HepG2 (cell line): ENCODE results near the gene SEC63. TPM values are rescaled to one million over a fixed set of nuclear protein-coding genes. Genes with fewer than 3 reads are reported as not detected.
A peak's percentile ranks its signal among the peaks of the same experiment; 100 is the strongest.

Experiments used
- BATF2 ChIP-seq: sonication (generic); formaldehyde crosslinking; IDR thresholded peaks from 2 replicates; pipeline ENCODE4 v1.8.0; 2022; ENCODE audit warnings: mild to moderate bottlenecking, missing genetic modification reagents, moderate library complexity
- CBX2 ChIP-seq, 2 experiments: fragments of 200-600 bp in 1 of 2; sonication (generic); formaldehyde crosslinking in 1 of 2; IDR thresholded peaks; 2 replicates each; pipeline versions ENCODE4 v1.7.0 to v1.8.1; 2018 to 2022; ENCODE audit warnings: low read depth in 2 of 2, low read length in 1 of 2, mild to moderate bottlenecking in 1 of 2, missing genetic modification reagents in 1 of 2
- FOXC1 ChIP-seq: sonication (generic); formaldehyde crosslinking; IDR thresholded peaks from 2 replicates; pipeline ENCODE4 v1.8.0; 2022; ENCODE audit warnings: mild to moderate bottlenecking, missing genetic modification reagents, borderline replicate concordance
- GATA4 ChIP-seq: sonication (generic); IDR thresholded peaks from 2 replicates; pipeline ENCODE4 v1.6.1; 2016; ENCODE audit warnings: antibody characterized with exemption, low read depth, borderline replicate concordance
- GATAD1 ChIP-seq: IDR thresholded peaks from 2 replicates; pipeline ENCODE4 v1.6.1; 2016; ENCODE audit warnings: missing genetic modification reagents, missing compliant biosample characterization
- HOXA7 ChIP-seq: sonication (generic); formaldehyde crosslinking; IDR thresholded peaks from 2 replicates; pipeline ENCODE4 v1.8.1; 2022; ENCODE audit warnings: mild to moderate bottlenecking, missing genetic modification reagents, moderate library complexity
- IRX3 ChIP-seq: sonication (generic); formaldehyde crosslinking; IDR thresholded peaks from 2 replicates; pipeline ENCODE4 v1.8.1; 2023; ENCODE audit warnings: mild to moderate bottlenecking, low read depth, missing genetic modification reagents, borderline replicate concordance
- JUNB ChIP-seq: sonication (generic); formaldehyde crosslinking; IDR thresholded peaks from 2 replicates; pipeline ENCODE4 v1.8.0; 2022; ENCODE audit warnings: missing genetic modification reagents, mild to moderate bottlenecking, borderline replicate concordance
- MED1 ChIP-seq: sonication (generic); formaldehyde crosslinking; IDR thresholded peaks from 2 replicates; pipeline ENCODE4 v1.4.0; 2020; ENCODE audit warnings: missing genetic modification reagents
- MIER2 ChIP-seq: IDR thresholded peaks from 2 replicates; pipeline ENCODE4 v1.6.1; 2016; ENCODE audit warnings: missing biosample characterization, missing genetic modification reagents
- PCBP2 ChIP-seq: fragments of 200-400 bp; formaldehyde crosslinking; optimal IDR thresholded peaks from 2 replicates; pipeline ENCODE3; 2018; ENCODE audit warnings: low read length, low read depth; ENCODE audit not compliant: poor library complexity, severe bottlenecking
- SP4 ChIP-seq: sonication (generic); formaldehyde crosslinking; IDR thresholded peaks from 2 replicates; pipeline ENCODE4 v1.8.1; 2023; ENCODE audit warnings: mild to moderate bottlenecking, missing genetic modification reagents
- THRA ChIP-seq: sonication (generic); formaldehyde crosslinking; IDR thresholded peaks from 2 replicates; pipeline ENCODE4 v1.4.0; 2020; ENCODE audit warnings: missing genetic modification reagents, borderline replicate concordance
- TRAFD1 ChIP-seq: sonication (generic); formaldehyde crosslinking; IDR thresholded peaks from 2 replicates; pipeline ENCODE4 v1.5.1; 2020; ENCODE audit warnings: missing genetic modification reagents, mild to moderate bottlenecking, borderline replicate concordance
- ZMAT5 ChIP-seq: sonication (generic); formaldehyde crosslinking; IDR thresholded peaks from 2 replicates; pipeline ENCODE4 v1.5.0; 2020; ENCODE audit warnings: mild to moderate bottlenecking, low read depth, missing genetic modification reagents, borderline replicate concordance
- ZMYM2 ChIP-seq: sonication (generic); formaldehyde crosslinking; IDR thresholded peaks from 2 replicates; pipeline ENCODE4 v1.8.0; 2022; ENCODE audit warnings: mild to moderate bottlenecking, missing genetic modification reagents
- ZNF17 ChIP-seq: sonication (generic); formaldehyde crosslinking; IDR thresholded peaks from 2 replicates; pipeline ENCODE4 v1.5.0; 2020; ENCODE audit warnings: mild to moderate bottlenecking, missing genetic modification reagents
- ZNF230 ChIP-seq: sonication (generic); formaldehyde crosslinking; IDR thresholded peaks from 2 replicates; pipeline ENCODE4 v1.4.0; 2020; ENCODE audit warnings: mild to moderate bottlenecking, missing genetic modification reagents
- polyA plus RNA-seq, 8 experiments: library from polyadenylated mRNA; depleted of rRNA in 3 of 8; stranded (reverse) in 7 of 8; unstranded in 1 of 8; fragments of >200 nt; fragmentation: Illumina TruSeq in 4 of 8; extraction: Trizol in 4 of 8; gene quantifications; 2 replicates each; pipeline versions ENCODE4 v1.2.1 to v1.2.3, GENCODE V29; 2011 to 2016; ENCODE audit warnings: low read depth in 4 of 8, missing spikeins in 1 of 8, mixed read lengths in 1 of 8; ENCODE audit not compliant: insufficient read depth in 1 of 8
- total RNA-seq, 5 experiments: library from RNA; depleted of rRNA; stranded (reverse); fragments of >200 nt; fragmentation: Illumina TruSeq; extraction: Trizol; gene quantifications; 2 replicates each; pipeline ENCODE4 v1.2.3, GENCODE V29; 2016; ENCODE audit warnings: low read depth in 1 of 5
- TF ChIP-seq, protein P1 (sequence below): sonication (generic); formaldehyde crosslinking; conservative IDR thresholded peaks from 2 replicates; pipeline ENCODE4 v1.8.1; 2023; ENCODE audit warnings: missing genetic modification reagents

SEC63 gene
- total and polyA plus RNA-seq, 2 of the 13 experiments (the other 11 are each of a cell fraction or from before 2014, with no cell fraction given): 20.2 to 45.9 TPM

GRCh38 chr6:107957308-107957908 lies 600 bp downstream of the SEC63 start (continued):
- TF ChIP-seq THRA (CRISPR knock-in tag) (no peak), TRAFD1 (CRISPR knock-in tag) (no peak), ZNF230 (CRISPR knock-in tag) (no peak), GATA4 (no peak), ZMAT5 (CRISPR knock-in tag) (no peak), HOXA7 (CRISPR knock-in tag) (no peak), FOXC1 (0 out of 2 replicates have a peak, but pooled peaks have one; percentile 53), GATAD1 (CRISPR knock-in tag) (no peak), MED1 (no peak; the same call in 1 of the 2 replicates), JUNB (CRISPR knock-in tag) (no peak; the same call in 1 of the 2 replicates), BATF2 (no peak), ZMYM2 (CRISPR knock-in tag) (no peak), ZNF17 (no peak), IRX3 (CRISPR knock-in tag) (peak; percentile 17; the same call in 1 of the 2 replicates), PCBP2 (no peak), SP4 (CRISPR knock-in tag) (no peak), MIER2 (CRISPR knock-in tag) (no peak), CBX2 (IDR thresholded peaks at IDR 0.05; ENCODE audit: low read depth, low read length) (no peak), CBX2 (CRISPR knock-in tag; IDR thresholded peaks at IDR 0.05; ENCODE audit: low read depth) (no peak)
- TF ChIP-seq, protein P1, sequence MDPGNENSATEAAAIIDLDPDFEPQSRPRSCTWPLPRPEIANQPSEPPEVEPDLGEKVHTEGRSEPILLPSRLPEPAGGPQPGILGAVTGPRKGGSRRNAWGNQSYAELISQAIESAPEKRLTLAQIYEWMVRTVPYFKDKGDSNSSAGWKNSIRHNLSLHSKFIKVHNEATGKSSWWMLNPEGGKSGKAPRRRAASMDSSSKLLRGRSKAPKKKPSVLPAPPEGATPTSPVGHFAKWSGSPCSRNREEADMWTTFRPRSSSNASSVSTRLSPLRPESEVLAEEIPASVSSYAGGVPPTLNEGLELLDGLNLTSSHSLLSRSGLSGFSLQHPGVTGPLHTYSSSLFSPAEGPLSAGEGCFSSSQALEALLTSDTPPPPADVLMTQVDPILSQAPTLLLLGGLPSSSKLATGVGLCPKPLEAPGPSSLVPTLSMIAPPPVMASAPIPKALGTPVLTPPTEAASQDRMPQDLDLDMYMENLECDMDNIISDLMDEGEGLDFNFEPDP (CRISPR knock-in tag): peak; percentile 77; the same call in 1 of the 2 replicates
